Left colon (tissue), 2 donors: ENCODE data around the gene ARHGEF28. TPM values are rescaled to one million over a fixed set of nuclear protein-coding genes. Genes with fewer than 3 reads are reported as not detected.

Source experiments
- ATAC-seq: fragments of 200-7000 bp; cut with Tn5 transposase; one replicate; pipeline ENCODE4 v1.9.1; 2020; ENCODE audit warnings: mild to moderate bottlenecking, moderate library complexity
- DNase-seq, 2 donors: peaks; one replicate each; pipeline ENCODE4 v3.0.0-alpha.2; 2020
- intact Hi-C, 2 donors: fragments of 100-400 bp; cut with DNase I in 1 of 2; cut with micrococcal nuclease in 1 of 2; formaldehyde crosslinking; loops; one replicate each; pipeline versions ENCODE4 v1.11.2 to v1.14.0; 2022; cut with DNase I, micrococcal nuclease
- total RNA-seq, 2 donors: library from RNA; stranded (reverse); fragmentation: NEBNext Ultra II Directional; extraction: Animal tissue kit (Norgen Biotek cat#: 25700); gene quantifications; one replicate each; pipeline ENCODE4 v1.2.1, GENCODE V29; 2021
- donor health status: DM: no; HTN: no; CAD: no.
- donor health status: DM: yes; HTN: yes; CAD: no.

Gene ARHGEF28
- total RNA-seq, 2 donors from 2014 or later: 9.5 to 13.5 TPM

GRCh38 chr5:73952872-73953271 lies 326.9 kb downstream of the ARHGEF28 start:
- no peak for ATAC-seq
- no peak for DNase-seq
- intact Hi-C loops: no loop called here

- intact Hi-C loops: no loop called here
- DNase-seq (no peak), ATAC-seq (no peak)
These were observed 328.4 kb downstream of the ARHGEF28 start for GRCh38 chr5:73954381-73954780.

- intact Hi-C loops: no loop called here
- DNase-seq: no peak
- no peak for ATAC-seq
These were observed 329.4 kb downstream of the ARHGEF28 start for GRCh38 chr5:73955271-73955846.

GRCh38 chr5:73957397-73958001 lies 331.5 kb downstream of the ARHGEF28 start:
- DNase-seq (no peak), ATAC-seq (no peak)
- intact Hi-C loops: no loop called here

GRCh38 chr5:73958037-73958436 lies 332.0 kb downstream of the ARHGEF28 start:
- DNase-seq: no peak
- no peak for ATAC-seq
- intact Hi-C loops: no loop called here

- ATAC-seq: no peak
- intact Hi-C loops: no loop called here
- no peak for DNase-seq
These were observed 334.0 kb downstream of the ARHGEF28 start for GRCh38 chr5:73960023-73960422.

GRCh38 chr5:73960426-73960825 lies 334.4 kb downstream of the ARHGEF28 start:
- intact Hi-C loops: no loop called here
- ATAC-seq: no peak
- no peak for DNase-seq

- intact Hi-C loops: no loop called here
- ATAC-seq (no peak), DNase-seq (no peak)
These were observed 336.9 kb downstream of the ARHGEF28 start for GRCh38 chr5:73962801-73963425.

- ATAC-seq: no peak
- intact Hi-C loops: no loop called here
- no peak for DNase-seq
These were observed 338.4 kb downstream of the ARHGEF28 start for GRCh38 chr5:73964352-73964865.

- DNase-seq (no peak), ATAC-seq (no peak)
- intact Hi-C loops: no loop called here
These were observed 340.5 kb downstream of the ARHGEF28 start for GRCh38 chr5:73966451-73966850.

GRCh38 chr5:73967347-73967746 lies 341.4 kb downstream of the ARHGEF28 start:
- ATAC-seq (no peak), DNase-seq (no peak)
- intact Hi-C loops: no loop called here

GRCh38 chr5:73968246-73968645 lies 342.2 kb downstream of the ARHGEF28 start:
- ATAC-seq (no peak), DNase-seq (no peak)
- intact Hi-C loops: no loop called here

GRCh38 chr5:73968729-73969128 lies 342.7 kb downstream of the ARHGEF28 start:
- DNase-seq (no peak), ATAC-seq (no peak)
- intact Hi-C loops: no loop called here

GRCh38 chr5:73969195-73970036 lies 343.4 kb downstream of the ARHGEF28 start:
- intact Hi-C loops: no loop called here
- DNase-seq: no peak
- no peak for ATAC-seq

- intact Hi-C loops: no loop called here
- DNase-seq: no peak
- ATAC-seq: no peak
These were observed 345.3 kb downstream of the ARHGEF28 start for GRCh38 chr5:73971326-73971725.

GRCh38 chr5:73973135-73973534 lies 347.1 kb downstream of the ARHGEF28 start:
- ATAC-seq (no peak), DNase-seq (no peak)
- intact Hi-C loops: no loop called here

GRCh38 chr5:73974871-73975360 lies 348.9 kb downstream of the ARHGEF28 start:
- DNase-seq (no peak), ATAC-seq (no peak)
- intact Hi-C loops: no loop called here

- intact Hi-C loops: no loop called here
- ATAC-seq: no peak
- no peak for DNase-seq
These were observed 349.8 kb downstream of the ARHGEF28 start for GRCh38 chr5:73975845-73976244.

- intact Hi-C loops: no loop called here
- ATAC-seq (no peak), DNase-seq (no peak)
These were observed 351.1 kb downstream of the ARHGEF28 start for GRCh38 chr5:73977146-73977545.
